ENCODE data around the gene ADCY1.
"Not testable (repeated sequence)": the region's sequence is repeated elsewhere in the genome, so short reads cannot be mapped to it uniquely, and the experiment has no call there.

ADCY1 gene

GRCh38 chr7:45768516-45769394 lies 194.6 kb downstream of the ADCY1 start:
- peak; percentile 93 for DNase-seq

GRCh38 chr7:45769626-45770025 lies 195.5 kb downstream of the ADCY1 start:
- DNase-seq, result not testable (repeated sequence)

Data from GOT3 (cell line).